ENCODE results near the gene CDK5RAP1. TPM values are rescaled to one million over a fixed set of nuclear protein-coding genes. Genes with fewer than 3 reads are reported as not detected.

Gene CDK5RAP1
- total RNA-seq, 1 donor from 2014 or later = 42.0 TPM

DNA sequence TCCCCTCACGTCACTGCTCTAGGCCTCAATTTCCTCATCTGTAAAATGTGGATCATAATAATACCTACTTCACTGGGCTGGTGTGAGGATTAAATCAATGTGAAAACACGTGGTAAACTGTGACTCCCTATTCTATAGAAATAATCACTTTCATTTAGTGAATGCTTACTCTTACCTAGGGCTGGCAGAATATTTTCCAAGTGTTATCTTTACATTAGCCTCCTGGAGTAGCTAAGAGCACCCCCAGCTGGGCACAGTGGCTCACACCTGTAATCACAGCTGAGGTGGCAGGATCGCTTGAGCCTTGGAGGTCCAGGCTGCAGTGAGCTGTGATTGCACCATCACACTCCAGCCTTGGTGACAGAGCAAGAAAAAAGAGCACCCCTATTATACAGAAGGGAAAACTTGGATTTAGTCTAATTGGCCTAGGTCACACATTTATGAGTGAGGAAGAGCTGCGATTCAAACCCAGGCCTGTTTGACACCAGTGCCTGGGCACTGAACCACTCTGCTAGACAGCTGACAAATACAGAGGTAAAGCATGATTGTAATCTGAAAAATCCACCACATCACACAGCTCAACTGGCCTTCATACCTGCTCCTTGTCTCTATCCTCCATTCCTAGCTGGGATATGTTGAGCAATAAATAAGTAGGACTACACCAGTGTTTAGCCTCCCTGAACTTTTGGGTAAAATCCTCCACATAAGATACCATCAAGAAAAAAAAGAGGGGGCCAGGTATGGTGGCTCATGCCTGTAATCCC is 43.7 kb upstream of the CDK5RAP1 start:
- H3K9me3 ChIP-seq (ENCODE audit: low read depth) = no peaks in the 10 kb centered on the region
- H4K20me1 ChIP-seq (ENCODE audit: low read depth) = peaks cover 5% of the 10 kb centered on the region
- H3K36me3 Mint-ChIP-seq = peaks cover 1% of the 10 kb centered on the region
- H3K4me3 Mint-ChIP-seq = peak overlapping the region; percentile 88
- peaks cover 26% of the 10 kb centered on the region for H3K27me3 ChIP-seq
- peaks cover 31% of the 10 kb centered on the region for H3K4me1 Mint-ChIP-seq
- H3K9ac ChIP-seq = no peak overlapping the region
- H3K79me2 ChIP-seq (ENCODE audit: low read depth) = no peaks in the 10 kb centered on the region
- peaks cover 2% of the 10 kb centered on the region for H3K9me3 Mint-ChIP-seq
- H3F3A ChIP-seq (ENCODE audit: low read depth) = peaks cover 27% of the 10 kb centered on the region
- H3K4me1 ChIP-seq = peaks cover 16% of the 10 kb centered on the region
- H3K27ac Mint-ChIP-seq = no peak overlapping the region
- no peak for TF ChIP-seq EZH2phosphoT487 (IDR thresholded peaks at IDR 0.05)
- no peak for TF ChIP-seq EZH2 (IDR thresholded peaks at IDR 0.05)
- TF ChIP-seq CTCF (IDR thresholded peaks at IDR 0.05) = no peak
- no peak overlapping the region for H2AFZ ChIP-seq (replicated peaks)
- no peaks in the 10 kb centered on the region for H3K36me3 ChIP-seq
- H3K4me3 ChIP-seq = peak overlapping the region; percentile 79
- H3K27ac ChIP-seq = no peak overlapping the region
- H3K4me2 ChIP-seq = peak overlapping the region; percentile 79
- DNase-seq (ENCODE audit: low spot score) = no peak
- peaks cover 16% of the 10 kb centered on the region for H3K27me3 Mint-ChIP-seq (ENCODE audit: insufficient read depth, low read depth)

- Histone ChIP-seq H3K9ac (no peak within 1 kb of the TSS), H3K4me2 (peak within 1 kb of the TSS; percentile 79), H3K4me1 (peaks cover 16% of the 10 kb centered on the region), H3K27me3 (peaks cover 26% of the 10 kb centered on the region), H3F3A (ENCODE audit: low read depth) (peaks cover 27% of the 10 kb centered on the region), H2AFZ (replicated peaks) (peak within 1 kb of the TSS; percentile 66), H3K79me2 (ENCODE audit: low read depth) (no peaks in the 10 kb centered on the region), H3K27ac (no peak within 1 kb of the TSS), H3K4me3 (peak within 1 kb of the TSS; percentile 79), H4K20me1 (ENCODE audit: low read depth) (peaks cover 5% of the 10 kb centered on the region), H3K9me3 (ENCODE audit: low read depth) (no peaks in the 10 kb centered on the region), H3K36me3 (no peaks in the 10 kb centered on the region)
- Mint-ChIP-seq H3K9me3 (peaks cover 2% of the 10 kb centered on the region), H3K36me3 (peaks cover 1% of the 10 kb centered on the region), H3K4me3 (peak within 1 kb of the TSS; percentile 88), H3K27ac (peak within 1 kb of the TSS; percentile 69), H3K27me3 (ENCODE audit: insufficient read depth, low read depth) (peaks cover 11% of the 10 kb centered on the region), H3K4me1 (peaks cover 31% of the 10 kb centered on the region)
- DNase-seq (ENCODE audit: low spot score) = peak; percentile 98
- TF ChIP-seq EZH2 (IDR thresholded peaks at IDR 0.05) (no peak), EZH2phosphoT487 (IDR thresholded peaks at IDR 0.05) (no peak), CTCF (IDR thresholded peaks at IDR 0.05) (no peak)
Measured at GRCh38 chr20:33443512-33444239, 42.4 kb upstream of the CDK5RAP1 start, which contains the start of gene SNTA1. SNTA1 (minus strand) TSS chr20:33443763; CDS start chr20:33443620, 143 bp downstream.

DNA sequence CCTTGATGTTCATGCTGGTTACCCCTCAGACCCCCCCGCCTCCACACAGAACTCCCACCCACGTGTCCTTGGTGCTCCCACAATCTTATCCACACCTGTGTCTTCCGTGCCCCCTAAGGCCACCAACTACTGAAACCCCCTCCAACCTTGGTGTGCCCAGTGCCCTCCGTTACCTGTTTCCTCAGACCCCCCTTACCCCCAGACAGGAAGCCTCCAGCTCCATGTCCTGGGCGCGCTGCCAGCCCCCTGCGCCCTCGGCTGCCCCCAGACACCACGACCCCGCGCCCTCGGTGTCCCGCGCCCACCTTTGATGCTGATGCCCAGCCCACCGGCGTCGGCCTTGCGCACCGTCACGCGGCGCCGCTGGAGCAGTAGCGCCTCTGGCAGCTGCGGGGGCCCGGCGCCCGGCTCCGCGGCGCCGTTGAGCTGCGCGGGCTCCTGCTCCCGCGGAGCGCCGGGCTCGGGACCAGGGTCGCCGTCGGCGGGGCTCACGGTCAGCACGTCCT is 41.7 kb upstream of the CDK5RAP1 start:
- Mint-ChIP-seq H3K27me3 (ENCODE audit: insufficient read depth, low read depth) (peaks cover 11% of the 10 kb centered on the region), H3K27ac (peak overlapping the region; percentile 69), H3K9me3 (no peaks in the 10 kb centered on the region), H3K4me3 (peak overlapping the region; percentile 87), H3K36me3 (no peaks in the 10 kb centered on the region), H3K4me1 (peaks cover 31% of the 10 kb centered on the region)
- Histone ChIP-seq H3K36me3 (no peaks in the 10 kb centered on the region), H3K9ac (no peak overlapping the region), H3K4me3 (peak overlapping the region; percentile 79), H3K79me2 (ENCODE audit: low read depth) (no peaks in the 10 kb centered on the region), H4K20me1 (ENCODE audit: low read depth) (peaks cover 5% of the 10 kb centered on the region), H3K4me2 (peak overlapping the region; percentile 79), H3K27ac (no peak overlapping the region), H3K4me1 (peaks cover 16% of the 10 kb centered on the region), H3K27me3 (peaks cover 26% of the 10 kb centered on the region), H3K9me3 (ENCODE audit: low read depth) (no peaks in the 10 kb centered on the region), H2AFZ (replicated peaks) (peak overlapping the region; percentile 66), H3F3A (ENCODE audit: low read depth) (peaks cover 27% of the 10 kb centered on the region)
- no peak for DNase-seq (ENCODE audit: low spot score)
- TF ChIP-seq EZH2 (IDR thresholded peaks at IDR 0.05) (peak; percentile 69), CTCF (IDR thresholded peaks at IDR 0.05) (no peak), EZH2phosphoT487 (IDR thresholded peaks at IDR 0.05) (no peak)
